H1 (cell line): ENCODE results near the gene STRA8. TPM values are rescaled to one million over a fixed set of nuclear protein-coding genes. Genes with fewer than 3 reads are reported as not detected.

ENCODE experiments used
- CTCF ChIA-PET: fragments of 300-600 bp; sonication (Branson Sonifier 250); formaldehyde crosslinking; loops from one replicate; lab custom pipeline; 2021; ENCODE audit not compliant: partially characterized antibody; lab: Charles Lee
- POLR2A ChIA-PET: fragments of 300-600 bp; sonication (Branson Sonifier 250); formaldehyde crosslinking; loops from one replicate; lab custom pipeline; 2021; ENCODE audit warnings: inconsistent platforms; ENCODE audit not compliant: partially characterized antibody; lab: Charles Lee
- DNase-seq, 2 experiments: peaks; one replicate each; pipeline versions ENCODE4 v3.0.0 to v3.0.0-alpha.2; 2010 to 2022; ENCODE audit warnings: low spot score in 2 of 2, low read depth in 1 of 2, mixed read lengths in 1 of 2
- FAIRE-seq: peaks from 2 replicates; lab custom pipeline; 2011; peaks lifted over from hg19 to GRCh38; lab: Jason Lieb, UNC
- H2AFZ ChIP-seq: 2 replicates; pipeline ENCODE4 v1.8.1; 2012; ENCODE audit warnings: low read length, inconsistent platforms
- H2AK5ac ChIP-seq: 2 replicates; pipeline ENCODE4 v1.6.1; 2013; ENCODE audit warnings: low read depth, low read length
- H2BK120ac ChIP-seq: replicated peaks from 2 replicates; pipeline ENCODE3; 2013; ENCODE audit warnings: low read depth, low read length, inconsistent platforms
- H2BK12ac ChIP-seq: 2 replicates; pipeline ENCODE4 v1.6.1; 2013; ENCODE audit warnings: low read depth, low read length
- H2BK15ac ChIP-seq: 2 replicates; pipeline ENCODE4 v1.6.1; 2013; ENCODE audit warnings: low read length
- H2BK20ac ChIP-seq: 2 replicates; pipeline ENCODE4 v1.6.1; 2013; ENCODE audit warnings: low read length
- H2BK5ac ChIP-seq: 2 replicates; pipeline ENCODE4 v1.6.1; 2013; ENCODE audit warnings: low read depth, low read length
- H3K14ac ChIP-seq: 2 replicates; pipeline ENCODE4 v1.6.1; 2013; ENCODE audit warnings: inconsistent platforms; ENCODE audit not compliant: insufficient read length
- H3K18ac ChIP-seq: 2 replicates; pipeline ENCODE4 v1.6.1; 2013; ENCODE audit warnings: low read length; ENCODE audit errors: extremely low read depth
- H3K23ac ChIP-seq: 2 replicates; pipeline ENCODE4 v1.6.1; 2013; ENCODE audit warnings: inconsistent platforms; ENCODE audit not compliant: insufficient read length
- H3K23me2 ChIP-seq: 2 replicates; pipeline ENCODE4 v1.6.1; 2013; ENCODE audit warnings: low read depth, low read length
- H3K27ac ChIP-seq: 2 replicates; pipeline ENCODE4 v1.6.1; 2011; ENCODE audit warnings: low read depth, low read length, inconsistent platforms
- H3K27me3 ChIP-seq, 4 experiments: replicated peaks in 1 of 4; 1 replicate in 1 of 4; 2 replicates in 3 of 4; pipeline versions ENCODE4 v1.6.1 to v1.8.1; 2011 to 2013; ENCODE audit warnings: low read length in 3 of 4, mild to moderate bottlenecking in 3 of 4, inconsistent platforms in 2 of 4, mixed read lengths in 2 of 4, moderate library complexity in 1 of 4; ENCODE audit not compliant: control insufficient read depth in 3 of 4, insufficient read depth in 3 of 4; ENCODE audit errors: extremely low read depth in 1 of 4
- H3K36me3 ChIP-seq, 4 experiments: 2 replicates each; pipeline versions ENCODE4 v1.6.1 to v1.8.1; 2011 to 2013; ENCODE audit warnings: mild to moderate bottlenecking in 4 of 4, low read length in 3 of 4, moderate library complexity in 2 of 4, control low read depth in 1 of 4, inconsistent platforms in 1 of 4; ENCODE audit not compliant: insufficient read depth in 4 of 4, control insufficient read depth in 2 of 4
- H3K4ac ChIP-seq: replicated peaks from 2 replicates; pipeline ENCODE3; 2013; ENCODE audit warnings: low read length, low read depth, mixed read lengths, inconsistent platforms; ENCODE audit not compliant: insufficient read length
- H3K4me1 ChIP-seq, 4 experiments: replicated peaks in 1 of 4; 1 replicate in 1 of 4; 2 replicates in 3 of 4; pipeline versions ENCODE4 v1.6.1 to v1.8.1; 2011 to 2013; ENCODE audit warnings: low read length in 3 of 4, inconsistent platforms in 2 of 4, mixed read lengths in 1 of 4; ENCODE audit not compliant: insufficient read depth in 4 of 4, control insufficient read depth in 3 of 4
- H3K4me2 ChIP-seq, 2 experiments: 2 replicates each; pipeline versions ENCODE4 v1.6.1 to v1.8.1; 2011 to 2013; ENCODE audit warnings: low read depth in 2 of 2, low read length in 2 of 2, control low read depth in 1 of 2, inconsistent platforms in 1 of 2, mild to moderate bottlenecking in 1 of 2; ENCODE audit not compliant: insufficient read depth in 1 of 2
- H3K4me3 ChIP-seq, 4 experiments: fragments of 200-600, 300-600 bp in 1 of 4; sonication (generic), shearing (Covaris generic), sonication (Bioruptor Twin) in 1 of 4; 2 replicates each; pipeline versions ENCODE4 v1.5.1 to v1.8.1; 2011 to 2016; ENCODE audit warnings: low read length in 4 of 4, low read depth in 3 of 4, control low read depth in 2 of 4, inconsistent platforms in 2 of 4, mild to moderate bottlenecking in 2 of 4, mixed read lengths in 1 of 4, moderate library complexity in 1 of 4; ENCODE audit not compliant: insufficient read depth in 2 of 4; ENCODE audit errors: extremely low read depth in 1 of 4
- H3K56ac ChIP-seq: replicated peaks from 2 replicates; pipeline ENCODE3; 2013; ENCODE audit warnings: low read depth, mild to moderate bottlenecking, mixed read lengths, low read length, inconsistent platforms; ENCODE audit not compliant: insufficient read length
- H3K79me1 ChIP-seq: 2 replicates; pipeline ENCODE4 v1.6.1; 2013; ENCODE audit warnings: low read depth, low read length, control low read depth
- H3K79me2 ChIP-seq, 2 experiments: 2 replicates each; pipeline versions ENCODE4 v1.6.1 to v1.8.1; 2012 to 2013; ENCODE audit warnings: low read length in 2 of 2, mild to moderate bottlenecking in 2 of 2, inconsistent platforms in 1 of 2; ENCODE audit not compliant: insufficient read depth in 2 of 2, control insufficient read depth in 1 of 2
- H3K9ac ChIP-seq, 4 experiments: replicated peaks in 1 of 4; 1 replicate in 1 of 4; 2 replicates in 3 of 4; pipeline versions ENCODE4 v1.6.1 to v1.8.1; 2011 to 2013; ENCODE audit warnings: low read depth in 3 of 4, low read length in 3 of 4, control low read depth in 2 of 4, mild to moderate bottlenecking in 2 of 4, moderate library complexity in 2 of 4, inconsistent platforms in 1 of 4; ENCODE audit errors: extremely low read depth in 1 of 4
- H3K9me3 ChIP-seq, 2 experiments: 2 replicates each; pipeline versions ENCODE4 v1.6.1 to v1.8.1; 2012 to 2013; ENCODE audit warnings: mild to moderate bottlenecking in 2 of 2, moderate library complexity in 2 of 2, control low read depth in 1 of 2, inconsistent platforms in 1 of 2, low read depth in 1 of 2, low read length in 1 of 2, mixed read lengths in 1 of 2; ENCODE audit not compliant: insufficient read depth in 2 of 2
- H4K20me1 ChIP-seq, 2 experiments: replicated peaks in 1 of 2; 2 replicates each; pipeline versions ENCODE3 to v1.8.1; 2011 to 2013; ENCODE audit warnings: inconsistent platforms in 2 of 2, low read length in 2 of 2, mild to moderate bottlenecking in 1 of 2; ENCODE audit not compliant: insufficient read depth in 2 of 2, control insufficient read depth in 1 of 2
- H4K5ac ChIP-seq: 2 replicates; pipeline ENCODE4 v1.6.1; 2013; ENCODE audit warnings: low read length, low read depth, mixed read lengths, inconsistent platforms; ENCODE audit not compliant: insufficient read length
- H4K8ac ChIP-seq: 2 replicates; pipeline ENCODE4 v1.8.0; 2013; ENCODE audit warnings: mild to moderate bottlenecking, moderate library complexity, low read length, inconsistent platforms; ENCODE audit not compliant: insufficient read depth; ENCODE audit errors: extremely low read depth
- H4K91ac ChIP-seq: replicated peaks from 2 replicates; pipeline ENCODE3; 2013; ENCODE audit warnings: low read length, mixed read lengths, inconsistent platforms; ENCODE audit not compliant: insufficient read length
- BRCA1 ChIP-seq: IDR thresholded peaks from 2 replicates; pipeline ENCODE4 v1.6.1; 2012; ENCODE audit warnings: low read depth, low read length, improper control_type of control experiment
- HDAC6 ChIP-seq: IDR thresholded peaks from one replicate; pipeline ENCODE4 v1.7.1; 2012; ENCODE audit warnings: low read depth, mild to moderate bottlenecking, inconsistent platforms, low read length, moderate library complexity
- JUN ChIP-seq: IDR thresholded peaks from 2 replicates; pipeline ENCODE4 v1.6.1; 2011; ENCODE audit warnings: low read depth, mild to moderate bottlenecking, improper control_type of control experiment, low read length
- RNF2 ChIP-seq: fragments of 200-900, 300-1000 bp; sonication (generic); IDR thresholded peaks from 2 replicates; pipeline ENCODE4 v1.7.1; 2016; ENCODE audit warnings: borderline replicate concordance, low read depth, mild to moderate bottlenecking, antibody characterized with exemption, low read length; ENCODE audit not compliant: poor library complexity, severe bottlenecking; ENCODE audit errors: missing control alignments
- SP4 ChIP-seq: IDR thresholded peaks from 2 replicates; pipeline ENCODE4 v1.6.1; 2012; ENCODE audit warnings: low read length, inconsistent platforms
- WGBS, 2 experiments: shearing (Covaris generic) in 1 of 2; methylation state at CpG; one replicate each; pipeline versions ENCODE4 v1.1.6 to v1.1.7; 2013 to 2015; ENCODE audit warnings: low lambda C conversion rate in 2 of 2, mixed read lengths in 2 of 2, inconsistent platforms in 1 of 2, low coverage in 1 of 2, missing lambda C conversion rate in 1 of 2; ENCODE audit not compliant: insufficient replicate concordance in 2 of 2, insufficient coverage in 1 of 2, insufficient read length in 1 of 2; ENCODE audit errors: extremely low coverage in 1 of 2, missing lambda C conversion rate in 1 of 2; 5-methylcytosine and 5-hydroxymethylcytosine counted together
- polyA plus RNA-seq, 7 experiments: library from polyadenylated mRNA; depleted of rRNA in 3 of 7; stranded (reverse) in 5 of 7; unstranded in 2 of 7; fragments of >200 nt in 5 of 7; fragments of 200-250 nt in 2 of 7; gene quantifications; 1 replicate in 5 of 7; 2 replicates in 1 of 7; 4 replicates in 1 of 7; pipeline versions ENCODE4 v1.2.1 to v1.2.3, GENCODE V29; 2011 to 2013; ENCODE audit warnings: missing spikeins in 2 of 7, mixed read lengths in 2 of 7
- total RNA-seq: library from RNA; stranded (reverse); fragmentation: NEBNext Ultra II Directional; extraction: Animal tissue kit (Norgen Biotek cat#: 25700); gene quantifications from 2 replicates; pipeline ENCODE4 v1.2.1, GENCODE V29; 2021

Gene STRA8
- total and polyA plus RNA-seq, 2 of the 8 experiments (the other 6 are each of a cell fraction or from before 2014, with no cell fraction given) = not detected

DNA sequence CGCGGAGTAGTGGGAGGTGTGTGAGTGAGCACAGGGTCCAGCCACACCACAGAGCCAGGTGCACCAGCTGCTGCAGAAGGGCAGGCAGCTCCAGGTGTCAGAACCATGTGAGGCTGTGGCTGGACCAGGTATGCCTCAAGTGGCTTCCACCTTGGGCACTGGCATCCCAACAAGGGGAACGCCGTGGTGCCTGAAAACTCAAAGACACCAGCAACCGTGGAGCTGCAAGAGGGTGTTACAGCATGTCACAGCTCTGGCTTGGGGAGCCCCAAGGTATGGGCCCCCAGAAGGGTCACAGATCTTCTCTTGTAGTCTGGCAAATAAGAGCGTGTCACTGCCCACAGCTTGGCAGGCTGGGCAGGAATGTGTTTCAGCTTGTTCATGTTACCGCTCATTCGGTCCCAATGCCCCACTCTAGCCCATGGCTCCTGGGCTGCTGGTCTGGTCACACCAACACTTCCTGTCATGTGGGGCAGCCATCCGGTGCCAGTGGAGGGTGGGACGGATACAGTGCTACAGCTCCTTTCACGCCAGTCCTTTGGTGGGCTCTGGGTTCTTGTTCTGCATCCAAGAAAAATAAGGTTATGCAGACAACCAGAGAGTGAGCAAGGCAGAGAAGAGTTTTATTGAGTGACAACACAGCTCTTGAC lies 29.8 kb downstream of the STRA8 start:
- H3K9ac ChIP-seq = no peak overlapping the region
- no peak overlapping the region for H3K23ac ChIP-seq
- H4K8ac ChIP-seq = no peak overlapping the region; the same call in 1 of the 2 replicates
- H4K5ac ChIP-seq = no peak overlapping the region
- DNase-seq (no peak), FAIRE-seq (no peak)
- 92% methylated on average over 11 of the region's 11 CpGs; no CpG with 5 or more reads in 1 of the 2 experiments for WGBS, 2 experiments
- H2BK20ac ChIP-seq = no peak overlapping the region
- H3K79me1 ChIP-seq = no peaks in the 10 kb centered on the region
- H4K20me1 ChIP-seq = no peaks in the 10 kb centered on the region
- H3K27ac ChIP-seq = no peak overlapping the region
- POLR2A ChIA-PET = no interaction called here
- H3K36me3 ChIP-seq = no peaks in the 10 kb centered on the region
- peaks cover 0 to 2% of the 10 kb centered on the region in 2 experiments; a peak in 1 of 4 replicates for H3K9me3 ChIP-seq
- H3K27me3 ChIP-seq = no peaks in the 10 kb centered on the region
- no peak overlapping the region; the same call in 1 of the 2 replicates for H2BK5ac ChIP-seq
- no peak overlapping the region for H2AFZ ChIP-seq
- H3K18ac ChIP-seq = no peak overlapping the region
- H3K23me2 ChIP-seq = no peaks in the 10 kb centered on the region
- no peak overlapping the region for H2BK15ac ChIP-seq
- no peak overlapping the region for H2BK12ac ChIP-seq
- H3K4ac ChIP-seq = no peak overlapping the region
- H3K4me3 ChIP-seq = no peak overlapping the region
- no peak overlapping the region for H3K14ac ChIP-seq
- no peak overlapping the region for H3K4me2 ChIP-seq
- H2BK120ac ChIP-seq = no peak overlapping the region
- H3K79me2 ChIP-seq = no peaks in the 10 kb centered on the region
- CTCF ChIA-PET = interaction anchor here (0.8 to 6.9 kb wide), 7 partner anchors 11 to 239 kb away, joined by 3 to 53 read pairs (median 4); no protein-coding TSS in a partner anchor
- H3K56ac ChIP-seq = no peak overlapping the region
- H3K4me1 ChIP-seq = peaks cover 0 to 5% (median 4%) of the 10 kb centered on the region in 4 experiments; a peak in 4 of 7 replicates
- no peak overlapping the region for H4K91ac ChIP-seq
- H2AK5ac ChIP-seq = no peak overlapping the region
- no peak for TF ChIP-seq BRCA1
- TF ChIP-seq RNF2 = no peak
- no peak for TF ChIP-seq SP4
- TF ChIP-seq JUN = no peak
- no peak for TF ChIP-seq HDAC6
